B cell (primary cell): Measurements from ENCODE around the gene ENTREP3. TPM values are rescaled to one million over a fixed set of nuclear protein-coding genes. Genes with fewer than 3 reads are reported as not detected.

Experiments
- ATAC-seq: fragments of 200-7000 bp; cut with Tn5 transposase; one replicate; pipeline ENCODE4 v1.10.0; 2021; ENCODE audit warnings: low read depth, mild to moderate bottlenecking, moderate number of reproducible peaks, moderate library complexity
- CTCF ChIA-PET: fragments of 350-600 bp; sonication (Branson Sonifier 250); formaldehyde crosslinking; loops from one replicate; lab custom pipeline; 2021; ENCODE audit warnings: antibody characterized with exemption, inconsistent platforms; lab: Charles Lee
- POLR2A ChIA-PET: fragments of 350-600 bp; sonication (Branson Sonifier 250); formaldehyde crosslinking; loops from one replicate; lab custom pipeline; 2021; ENCODE audit warnings: antibody characterized with exemption; lab: Charles Lee
- DNase-seq: peaks from one replicate; pipeline ENCODE4 v3.0.0; 2013
- H2AFZ ChIP-seq: 2 replicates; pipeline ENCODE4 v1.6.1; 2012; ENCODE audit warnings: mild to moderate bottlenecking, low read depth, low read length; ENCODE audit not compliant: insufficient read depth, poor library complexity, severe bottlenecking
- H3K27ac ChIP-seq, 2 donors: 1 replicate in 1 of 2; 2 replicates in 1 of 2; pipeline ENCODE4 v1.5.1; 2012 to 2013; ENCODE audit warnings: low read length in 2 of 2, mild to moderate bottlenecking in 2 of 2, moderate library complexity in 1 of 2
- H3K27me3 ChIP-seq, 4 experiments: fragments of 200-600 bp in 1 of 4; sonication (generic) in 1 of 4; replicated peaks in 1 of 4; 1 replicate in 2 of 4; 2 replicates in 2 of 4; pipeline versions ENCODE4 v1.6.1 to v1.7.0; 2013 to 2016; ENCODE audit warnings: low read length in 3 of 4, mild to moderate bottlenecking in 2 of 4, mixed read lengths in 1 of 4, moderate library complexity in 1 of 4; ENCODE audit not compliant: insufficient read depth in 4 of 4, control insufficient read depth in 3 of 4; ENCODE audit errors: control extremely low read depth in 1 of 4
- H3K36me3 ChIP-seq, 2 experiments: replicated peaks in 1 of 2; 1 replicate in 1 of 2; 2 replicates in 1 of 2; pipeline versions ENCODE4 v1.6.1 to v1.7.1; 2013; ENCODE audit warnings: low read length in 1 of 2; ENCODE audit not compliant: insufficient read depth in 2 of 2, control insufficient read depth in 1 of 2; ENCODE audit errors: control extremely low read depth in 1 of 2, extremely low read depth in 1 of 2
- H3K4me1 ChIP-seq, 2 donors: fragments of 200-600 bp in 1 of 2; sonication (generic) in 1 of 2; 1 replicate in 1 of 2; 2 replicates in 1 of 2; pipeline versions ENCODE4 v1.5.1 to v1.6.1; 2013 to 2017; ENCODE audit warnings: low read length in 2 of 2; ENCODE audit not compliant: control insufficient read depth in 2 of 2, insufficient read depth in 2 of 2
- H3K4me2 ChIP-seq: replicated peaks from 2 replicates; pipeline ENCODE3; 2012; ENCODE audit warnings: mild to moderate bottlenecking, low read depth, low read length; ENCODE audit not compliant: poor library complexity, severe bottlenecking
- H3K4me3 ChIP-seq, 5 experiments: fragments of 200-600 bp in 1 of 5; sonication (generic) in 1 of 5; 1 replicate in 3 of 5; 2 replicates in 2 of 5; pipeline versions ENCODE4 v1.5.1 to v1.7.0; 2011 to 2016; ENCODE audit warnings: low read length in 4 of 5, mild to moderate bottlenecking in 4 of 5, low read depth in 2 of 5, control low read depth in 1 of 5, moderate library complexity in 1 of 5; ENCODE audit not compliant: insufficient read depth in 1 of 5; ENCODE audit errors: control extremely low read depth in 1 of 5, extremely low read depth in 1 of 5
- H3K79me2 ChIP-seq: fragments of 200-600 bp; sonication (generic); one replicate; pipeline ENCODE4 v1.6.0; 2016; ENCODE audit warnings: low read length; ENCODE audit not compliant: control insufficient read depth, insufficient read depth
- H3K9ac ChIP-seq: fragments of 200-600 bp; sonication (generic); 2 replicates; pipeline ENCODE4 v1.6.1; 2017; ENCODE audit warnings: mild to moderate bottlenecking, low read length, moderate library complexity
- H3K9me3 ChIP-seq, 3 donors: one replicate each; pipeline versions ENCODE4 v1.6.1 to v1.7.1; 2013; ENCODE audit warnings: low read length in 2 of 3; ENCODE audit not compliant: control insufficient read depth in 2 of 3, insufficient read depth in 1 of 3; ENCODE audit errors: control extremely low read depth in 1 of 3
- H4K20me1 ChIP-seq: 2 replicates; pipeline ENCODE4 v1.6.0; 2012; ENCODE audit warnings: mild to moderate bottlenecking, low read length; ENCODE audit not compliant: insufficient read depth, control insufficient read depth, poor library complexity, severe bottlenecking
- H3K27ac Mint-ChIP-seq: one replicate; pipeline ENCODE4 v1.8.0; 2021; ENCODE audit warnings: mixed read lengths
- H3K27me3 Mint-ChIP-seq: one replicate; pipeline ENCODE4 v1.8.0; 2021; ENCODE audit warnings: mixed read lengths
- H3K4me1 Mint-ChIP-seq: one replicate; pipeline ENCODE4 v1.8.0; 2021; ENCODE audit warnings: mixed read lengths
- H3K4me3 Mint-ChIP-seq: one replicate; pipeline ENCODE4 v1.8.0; 2021; ENCODE audit warnings: mixed read lengths
- H3K9me3 Mint-ChIP-seq: one replicate; pipeline ENCODE4 v1.8.0; 2022; ENCODE audit warnings: mixed read lengths; ENCODE audit not compliant: insufficient read depth
- CTCF ChIP-seq: fragments of 200-600 bp; IDR thresholded peaks from one replicate; pipeline ENCODE4 v1.8.0; 2022; ENCODE audit warnings: antibody characterized with exemption, mild to moderate bottlenecking
- EZH2 ChIP-seq: IDR thresholded peaks from 2 replicates; pipeline ENCODE4 v1.6.1; 2012; ENCODE audit warnings: borderline replicate concordance, low read depth, mild to moderate bottlenecking, moderate library complexity, low read length; ENCODE audit not compliant: insufficient read depth, poor library complexity, severe bottlenecking
- WGBS: methylation state at CpG from one replicate; pipeline ENCODE4 v1.1.5; 2013; ENCODE audit warnings: missing lambda C conversion rate; ENCODE audit not compliant: insufficient coverage; 5-methylcytosine and 5-hydroxymethylcytosine counted together
- intact Hi-C: fragments of 100-400 bp; cut with micrococcal nuclease; formaldehyde crosslinking; loops from one replicate; pipeline ENCODE4 v1.10.0; 2022
- polyA plus RNA-seq: library from polyadenylated mRNA; depleted of rRNA; stranded (reverse); fragments of >200 nt; gene quantifications from 2 replicates; pipeline ENCODE4 v1.2.3, GENCODE V29; 2012
- total RNA-seq, 2 donors: library from RNA; stranded (reverse); fragments of 120-200 nt in 1 of 2; gene quantifications; 1 replicate in 1 of 2; 2 replicates in 1 of 2; pipeline versions ENCODE4 v1.2.3 to v1.2.4, GENCODE V29; 2013 to 2022

Gene ENTREP3
- total and polyA plus RNA-seq, 2 donors (not counting 1 experiment from before 2014, with no cell fraction given), result 7.6 to 15.2 TPM

GRCh38 chr1:155251566-155251965 is 3.7 kb downstream of the ENTREP3 start:
- Histone ChIP-seq H3K9ac (no peak overlapping the region), H3K9me3 (peaks cover 0 to 3% (median 0%) of the 10 kb centered on the region in 3 donors), H3K79me2 (no peaks in the 10 kb centered on the region), H3K27me3 (no peaks in the 10 kb centered on the region), H3K27ac (no peak overlapping the region), H3K4me2 (no peak overlapping the region), H3K4me3 (no peak overlapping the region), H3K4me1 (peaks cover 20 to 31% of the 10 kb centered on the region in 2 donors), H3K36me3 (peaks cover 0 to 3% of the 10 kb centered on the region in 2 experiments), H2AFZ (no peak overlapping the region), H4K20me1 (no peaks in the 10 kb centered on the region)
- Mint-ChIP-seq H3K27ac (no peak overlapping the region), H3K4me1 (peaks cover 36% of the 10 kb centered on the region), H3K27me3 (no peaks in the 10 kb centered on the region), H3K4me3 (no peak overlapping the region), H3K9me3 (no peaks in the 10 kb centered on the region)
- ATAC-seq, result no peak
- POLR2A ChIA-PET, result interaction anchor here (0.6 to 1.5 kb wide), 6 partner anchors 10 to 190 kb away, joined by 3 to 5 read pairs (median 4); partner anchors contain the start of genes CLK2 and SCAMP3
- CTCF ChIA-PET, result interaction anchor here (0.7 to 5.8 kb wide), 34 partner anchors 9 to 916 kb away, joined by 3 to 128 read pairs (median 9); partner anchors contain the start of genes ASH1L, CLK2, FDPS and HCN3
- no peak for DNase-seq
- TF ChIP-seq EZH2, result no peak
- no peak for TF ChIP-seq CTCF
- WGBS, result 100% methylated on average over 1 of the region's 7 CpGs
- intact Hi-C loops, result loop anchor here (2.0 kb wide), 1 partner anchor 25 kb away; the partner anchor contains the start of gene HCN3
